ENCODE results near the gene DGKG. TPM values are rescaled to one million over a fixed set of nuclear protein-coding genes. Genes with fewer than 3 reads are reported as not detected.

The DGKG gene
- total and polyA plus RNA-seq, 2 of the 8 experiments (the other 6 are each of a cell fraction or from before 2014, with no cell fraction given): 0.30 to 0.48 TPM

- no peak overlapping the region for H2BK15ac ChIP-seq (ENCODE audit: low read length)
- peaks cover 0 to 4% (median 0%) of the 10 kb centered on the region in 4 experiments; a peak in 1 of 7 replicates for H3K27me3 ChIP-seq (replicated peaks in 1 of 4; ENCODE audit: control insufficient read depth in 3 of 4, extremely low read depth in 1 of 4, insufficient read depth in 3 of 4, low read length in 3 of 4)
- H3K4me3 ChIP-seq (ENCODE audit: extremely low read depth in 1 of 4, insufficient read depth in 2 of 4, low read depth in 3 of 4, low read length in 4 of 4): no peak overlapping the region
- H3K4me2 ChIP-seq (ENCODE audit: insufficient read depth in 1 of 2, low read depth in 2 of 2, low read length in 2 of 2): no peak overlapping the region
- H4K91ac ChIP-seq (replicated peaks; ENCODE audit: insufficient read length, low read length): no peak overlapping the region
- DNase-seq (ENCODE audit: low read depth in 1 of 2, low spot score in 2 of 2) (no peak), FAIRE-seq (no peak)
- H3K9ac ChIP-seq (replicated peaks in 1 of 4; ENCODE audit: extremely low read depth in 1 of 4, low read depth in 3 of 4, low read length in 3 of 4): no peak overlapping the region
- no peaks in the 10 kb centered on the region for H3K23me2 ChIP-seq (ENCODE audit: low read depth, low read length)
- H3K23ac ChIP-seq (ENCODE audit: insufficient read length): no peak overlapping the region
- no peak overlapping the region for H3K27ac ChIP-seq (ENCODE audit: low read depth, low read length)
- no peak overlapping the region for H2BK20ac ChIP-seq (ENCODE audit: low read length)
- no peak overlapping the region for H3K56ac ChIP-seq (replicated peaks; ENCODE audit: insufficient read length, low read depth, low read length)
- no peak overlapping the region for H2BK120ac ChIP-seq (replicated peaks; ENCODE audit: low read depth, low read length)
- H2AFZ ChIP-seq (ENCODE audit: low read length): no peak overlapping the region
- 72% methylated on average over 4 of the region's 4 CpGs; no CpG with 5 or more reads in 1 of the 2 experiments for WGBS, 2 experiments (ENCODE audit: extremely low coverage in 1 of 2, insufficient coverage in 1 of 2, insufficient read length in 1 of 2, insufficient replicate concordance in 2 of 2, low coverage in 1 of 2, low lambda C conversion rate in 2 of 2, missing lambda C conversion rate in 1 of 2)
- no peaks in the 10 kb centered on the region for H3K79me2 ChIP-seq (ENCODE audit: control insufficient read depth in 1 of 2, insufficient read depth in 2 of 2, low read length in 2 of 2)
- peaks cover 0 to 8% (median 6%) of the 10 kb centered on the region in 4 experiments; a peak in 4 of 7 replicates for H3K4me1 ChIP-seq (replicated peaks in 1 of 4; ENCODE audit: control insufficient read depth in 3 of 4, insufficient read depth in 4 of 4, low read length in 3 of 4)
- H3K9me3 ChIP-seq (ENCODE audit: insufficient read depth in 2 of 2, low read depth in 1 of 2, low read length in 1 of 2): no peaks in the 10 kb centered on the region
- no peak overlapping the region for H3K18ac ChIP-seq (ENCODE audit: extremely low read depth, low read length)
- no peaks in the 10 kb centered on the region for H3K36me3 ChIP-seq (ENCODE audit: control insufficient read depth in 2 of 4, insufficient read depth in 4 of 4, low read length in 3 of 4)
- no peaks in the 10 kb centered on the region for H3K79me1 ChIP-seq (ENCODE audit: low read depth, low read length)
- H3K4ac ChIP-seq (replicated peaks; ENCODE audit: insufficient read length, low read depth, low read length): no peak overlapping the region
- H4K5ac ChIP-seq (ENCODE audit: insufficient read length, low read depth, low read length): no peak overlapping the region
- H3K14ac ChIP-seq (ENCODE audit: insufficient read length): no peak overlapping the region
- H2BK12ac ChIP-seq (ENCODE audit: low read depth, low read length): no peak overlapping the region
- ChIA-PET CTCF (ENCODE audit: partially characterized antibody) (no interaction called here), POLR2A (ENCODE audit: partially characterized antibody) (no interaction called here)
- no peak overlapping the region for H2BK5ac ChIP-seq (ENCODE audit: low read depth, low read length)
- no peak overlapping the region for H2AK5ac ChIP-seq (ENCODE audit: low read depth, low read length)
- H4K20me1 ChIP-seq (replicated peaks in 1 of 2; ENCODE audit: control insufficient read depth in 1 of 2, insufficient read depth in 2 of 2, low read length in 2 of 2): no peaks in the 10 kb centered on the region
- no peak overlapping the region for H4K8ac ChIP-seq (ENCODE audit: extremely low read depth, insufficient read depth, low read length)
- TF ChIP-seq PHF8 (conservative IDR thresholded peaks at IDR 0.05; ENCODE audit: low read depth, low read length) (no peak), ASH2L (IDR thresholded peaks at IDR 0.05; ENCODE audit: low read length) (no peak), TEAD4 (IDR thresholded peaks at IDR 0.05; ENCODE audit: low read depth, low read length) (no peak), EP300 (IDR thresholded peaks at IDR 0.05; ENCODE audit: borderline replicate concordance in 1 of 2, low read depth in 2 of 2, low read length in 2 of 2) (no peak), SP2 (IDR thresholded peaks at IDR 0.05; ENCODE audit: low read length) (no peak), EZH2 (IDR thresholded peaks at IDR 0.05; ENCODE audit: low read depth, low read length, severe bottlenecking) (no peak), SP1 (IDR thresholded peaks at IDR 0.05; ENCODE audit: low read depth, low read length) (no peak), E2F6 (IDR thresholded peaks at IDR 0.05) (no peak), RNF2 (IDR thresholded peaks at IDR 0.05; ENCODE audit: borderline replicate concordance, low read depth, low read length, missing control alignments, poor library complexity, severe bottlenecking) (no peak), CTBP2 (IDR thresholded peaks at IDR 0.05; ENCODE audit: borderline replicate concordance, insufficient read depth, insufficient read length, low read length) (no peak), TBP (IDR thresholded peaks at IDR 0.05; ENCODE audit: low read depth, low read length) (no peak), KDM5A (IDR thresholded peaks at IDR 0.05; ENCODE audit: low read length) (no peak), BCL11A (IDR thresholded peaks at IDR 0.05; ENCODE audit: low read depth in 2 of 2, low read length in 2 of 2) (no peak), TAF7 (optimal IDR thresholded peaks at IDR 0.05; ENCODE audit: borderline replicate concordance, low read depth, low read length) (no peak)
Measured at GRCh38 chr3:186299327-186299726, 62.7 kb downstream of the DGKG start.
